Right atrium auricular region (tissue), 2 donors: ENCODE results near the gene PSME3IP1. TPM values are rescaled to one million over a fixed set of nuclear protein-coding genes. Genes with fewer than 3 reads are reported as not detected.

ENCODE experiments used
- DNase-seq: peaks from one replicate; pipeline ENCODE4 v3.0.0-alpha.2; 2019; ENCODE audit warnings: low spot score
- H3K27ac ChIP-seq, 2 donors: fragments of 200-600 bp; sonication (generic); 1 replicate in 1 of 2; 2 replicates in 1 of 2; pipeline ENCODE4 v1.5.1; 2016 to 2019
- H3K27me3 ChIP-seq, 2 donors: fragments of 200-600 bp; sonication (generic); one replicate each; pipeline versions ENCODE4 v1.5.1 to v1.6.0; 2017 to 2019
- H3K36me3 ChIP-seq: fragments of 200-600 bp; sonication (generic); one replicate; pipeline ENCODE4 v1.5.1; 2016
- H3K4me1 ChIP-seq, 2 donors: fragments of 200-600 bp; sonication (generic); one replicate each; pipeline versions ENCODE4 v1.5.1 to v1.6.0; 2017 to 2019
- H3K4me3 ChIP-seq, 2 donors: fragments of 200-600 bp; sonication (generic); 1 replicate in 1 of 2; 2 replicates in 1 of 2; pipeline ENCODE4 v1.5.1; 2017 to 2019; ENCODE audit warnings: mild to moderate bottlenecking in 1 of 2, moderate library complexity in 1 of 2
- H3K9me3 ChIP-seq, 2 donors: fragments of 200-600 bp; sonication (generic); one replicate each; pipeline ENCODE4 v1.5.1; 2019
- CTCF ChIP-seq, 2 donors: fragments of 200-600 bp; sonication (generic); IDR thresholded peaks; one replicate each; pipeline ENCODE4 v1.5.1; 2019; ENCODE audit warnings: antibody characterized with exemption in 2 of 2
- total RNA-seq, 2 donors: library from RNA; depleted of rRNA; stranded (reverse); fragments of >200 nt; gene quantifications; one replicate each; pipeline ENCODE4 v1.1.0, GENCODE V29; 2016

Gene PSME3IP1
- total RNA-seq, 2 donors from 2014 or later: 55.7 to 79.0 TPM

- H3K4me3 ChIP-seq: no peak overlapping the region
- H3K9me3 ChIP-seq: no peaks in the 10 kb centered on the region
- H3K4me1 ChIP-seq: no peaks in the 10 kb centered on the region
- H3K36me3 ChIP-seq: peaks cover 90% of the 10 kb centered on the region
- H3K27ac ChIP-seq: no peak overlapping the region
- TF ChIP-seq CTCF (IDR thresholded peaks at IDR 0.05): no peak
- DNase-seq: no peak
- no peaks in the 10 kb centered on the region for H3K27me3 ChIP-seq
These were observed 43.2 kb upstream of the PSME3IP1 start for GRCh38 chr16:57229079-57229478.

- no peak for TF ChIP-seq CTCF (IDR thresholded peaks at IDR 0.05)
- no peak for DNase-seq
- Histone ChIP-seq H3K9me3 (no peaks in the 10 kb centered on the region), H3K27ac (no peak overlapping the region), H3K36me3 (peaks cover 82% of the 10 kb centered on the region), H3K27me3 (no peaks in the 10 kb centered on the region), H3K4me3 (no peak overlapping the region), H3K4me1 (no peaks in the 10 kb centered on the region)
These were observed 41.1 kb upstream of the PSME3IP1 start for GRCh38 chr16:57226701-57227621.

- no peaks in the 10 kb centered on the region for H3K9me3 ChIP-seq
- no peak overlapping the region for H3K4me3 ChIP-seq
- no peak for DNase-seq
- H3K27ac ChIP-seq: no peak overlapping the region
- H3K36me3 ChIP-seq: peaks cover 82% of the 10 kb centered on the region
- no peak for TF ChIP-seq CTCF (IDR thresholded peaks at IDR 0.05)
- no peaks in the 10 kb centered on the region for H3K4me1 ChIP-seq
- H3K27me3 ChIP-seq: no peaks in the 10 kb centered on the region
These were observed 40.1 kb upstream of the PSME3IP1 start for GRCh38 chr16:57225978-57226377.

GRCh38 chr16:57224651-57225335, 39.0 kb upstream of the PSME3IP1 start:
- no peaks in the 10 kb centered on the region for H3K27me3 ChIP-seq
- no peak for DNase-seq
- H3K4me3 ChIP-seq: no peak overlapping the region
- no peak for TF ChIP-seq CTCF (IDR thresholded peaks at IDR 0.05)
- peaks cover 0 to 2% of the 10 kb centered on the region in 2 donors for H3K9me3 ChIP-seq
- no peaks in the 10 kb centered on the region for H3K4me1 ChIP-seq
- H3K27ac ChIP-seq: no peak overlapping the region
- H3K36me3 ChIP-seq: peaks cover 80% of the 10 kb centered on the region

GRCh38 chr16:57223057-57223456, 37.2 kb upstream of the PSME3IP1 start:
- Histone ChIP-seq H3K4me3 (no peak overlapping the region), H3K4me1 (no peaks in the 10 kb centered on the region), H3K27ac (no peak overlapping the region), H3K27me3 (no peaks in the 10 kb centered on the region), H3K9me3 (peaks cover 0 to 13% of the 10 kb centered on the region in 2 donors), H3K36me3 (peaks cover 84% of the 10 kb centered on the region)
- no peak for DNase-seq
- no peak for TF ChIP-seq CTCF (IDR thresholded peaks at IDR 0.05)
